T-helper 1 cell treated with Interleukin-12 subunit alpha and Interleukin-12 subunit beta and Interleukin-4 antibody, amounts not matched to agents 30 μg/mL and 1 μg/mL, for 36 hours (primary cell): ENCODE data around the gene SH2D1B.
"Not testable (repeated sequence)": the region's sequence is repeated elsewhere in the genome, so short reads cannot be mapped to it uniquely, and the experiment has no call there.

Experiments
- H3K27ac Mint-ChIP-seq: one replicate; pipeline ENCODE4 v1.8.0; 2021; ENCODE audit warnings: mild to moderate bottlenecking, mixed read lengths
- H3K27me3 Mint-ChIP-seq: one replicate; pipeline ENCODE4 v1.8.0; 2021; ENCODE audit warnings: low read depth, mixed read lengths
- H3K36me3 Mint-ChIP-seq: one replicate; pipeline ENCODE4 v1.8.0; 2021; ENCODE audit warnings: low read depth, mixed read lengths
- H3K4me1 Mint-ChIP-seq: one replicate; pipeline ENCODE4 v1.8.0; 2021; ENCODE audit warnings: low read depth, mixed read lengths
- H3K4me3 Mint-ChIP-seq: one replicate; pipeline ENCODE4 v1.8.0; 2021; ENCODE audit warnings: mild to moderate bottlenecking, moderate library complexity, mixed read lengths
- H3K9me3 Mint-ChIP-seq: one replicate; pipeline ENCODE4 v1.8.0; 2021; ENCODE audit warnings: mixed read lengths

Gene SH2D1B, protein sequence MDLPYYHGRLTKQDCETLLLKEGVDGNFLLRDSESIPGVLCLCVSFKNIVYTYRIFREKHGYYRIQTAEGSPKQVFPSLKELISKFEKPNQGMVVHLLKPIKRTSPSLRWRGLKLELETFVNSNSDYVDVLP

DNA sequence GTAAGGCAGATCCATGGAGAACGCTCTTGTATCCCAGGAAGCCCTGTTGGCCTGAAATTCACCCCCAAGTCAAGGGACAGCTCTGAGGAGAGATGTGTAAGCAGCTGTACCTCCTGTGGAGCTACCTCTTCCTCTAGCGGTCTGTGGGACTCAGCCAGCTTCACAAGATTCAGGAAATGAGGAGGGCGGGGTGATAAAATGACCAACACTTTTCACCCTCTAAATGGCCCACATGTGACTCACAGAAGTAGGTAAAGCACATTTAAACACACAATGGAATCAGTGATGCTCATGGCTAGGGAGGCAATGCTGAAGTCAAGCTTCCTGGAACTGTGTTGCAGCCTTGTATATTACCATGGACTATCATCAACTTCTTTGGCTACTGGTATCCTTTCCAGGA lies at the start of gene SH2D1B:
Gene SH2D1B (minus strand): TSS at position 135 of the 400 bp plus-strand sequence. CDS start 120 bp downstream, at position 15.
- H3K4me3 Mint-ChIP-seq = no peak within 1 kb of the TSS
- H3K9me3 Mint-ChIP-seq = no peaks in the 10 kb centered on the region
- H3K36me3 Mint-ChIP-seq = no peaks in the 10 kb centered on the region
- no peaks in the 10 kb centered on the region for H3K4me1 Mint-ChIP-seq
- no peak within 1 kb of the TSS for H3K27ac Mint-ChIP-seq
- peaks cover 10% of the 10 kb centered on the region for H3K27me3 Mint-ChIP-seq

- no peak overlapping the region for H3K4me3 Mint-ChIP-seq
- no peaks in the 10 kb centered on the region for H3K4me1 Mint-ChIP-seq
- H3K27ac Mint-ChIP-seq = no peak overlapping the region
- no peaks in the 10 kb centered on the region for H3K9me3 Mint-ChIP-seq
- no peaks in the 10 kb centered on the region for H3K27me3 Mint-ChIP-seq
- H3K36me3 Mint-ChIP-seq = no peaks in the 10 kb centered on the region
These were observed 46.3 kb upstream of the SH2D1B start for GRCh38 chr1:162458236-162458635.

GRCh38 chr1:162456323-162456722 lies 44.4 kb upstream of the SH2D1B start:
- no peak overlapping the region for H3K27ac Mint-ChIP-seq
- H3K9me3 Mint-ChIP-seq = no peaks in the 10 kb centered on the region
- no peaks in the 10 kb centered on the region for H3K36me3 Mint-ChIP-seq
- no peaks in the 10 kb centered on the region for H3K4me1 Mint-ChIP-seq
- H3K27me3 Mint-ChIP-seq = no peaks in the 10 kb centered on the region
- H3K4me3 Mint-ChIP-seq = no peak overlapping the region

DNA sequence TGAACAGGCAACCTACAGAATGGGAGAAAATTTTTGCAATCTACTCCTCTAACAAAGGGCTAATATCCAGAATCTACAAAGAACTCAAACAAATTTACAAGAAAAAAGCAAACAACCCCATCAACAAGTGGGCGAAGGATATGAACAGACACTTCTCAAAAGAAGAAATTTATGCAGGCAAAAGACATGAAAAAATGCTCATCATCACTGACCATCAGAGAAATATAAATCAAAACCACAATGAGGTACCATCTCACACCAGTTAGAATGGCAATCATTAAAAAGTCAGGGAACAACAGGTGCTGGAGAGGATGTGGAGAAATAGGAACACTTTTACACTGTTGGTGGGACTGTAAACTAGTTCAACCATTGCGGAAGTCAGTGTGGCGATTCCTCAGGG lies 42.4 kb upstream of the SH2D1B start:
- H3K27ac Mint-ChIP-seq, H3K4me1 Mint-ChIP-seq, H3K9me3 Mint-ChIP-seq, H3K4me3 Mint-ChIP-seq, H3K36me3 Mint-ChIP-seq, H3K27me3 Mint-ChIP-seq: not testable (repeated sequence)

GRCh38 chr1:162446946-162447345 lies 35.0 kb upstream of the SH2D1B start:
- H3K9me3 Mint-ChIP-seq = no peaks in the 10 kb centered on the region

DNA sequence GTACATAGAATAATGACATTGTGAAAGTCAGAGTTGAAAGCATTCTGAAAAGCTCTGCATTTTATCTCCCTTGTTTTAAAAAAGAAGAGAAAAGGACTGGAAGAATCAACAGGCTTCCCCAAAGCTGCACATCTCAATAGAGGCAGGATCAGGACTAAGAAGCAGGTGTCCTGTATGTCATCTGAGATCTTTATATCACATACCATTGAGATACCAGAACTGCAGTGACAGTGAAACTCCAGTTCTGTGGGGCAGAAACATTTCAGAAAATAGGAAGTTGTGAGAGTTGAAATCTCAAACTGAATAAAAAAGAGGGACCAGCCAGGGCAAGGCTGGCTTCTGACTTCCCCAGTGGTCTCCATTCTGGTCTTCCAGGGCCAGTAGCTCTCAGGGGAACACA lies 33.0 kb upstream of the SH2D1B start:
- Mint-ChIP-seq H3K4me1 (no peaks in the 10 kb centered on the region), H3K36me3 (no peaks in the 10 kb centered on the region), H3K9me3 (no peaks in the 10 kb centered on the region), H3K27ac (no peak overlapping the region), H3K4me3 (no peak overlapping the region), H3K27me3 (peaks cover 11% of the 10 kb centered on the region)

More at GRCh38 chr1:162446946-162447345, 35.0 kb upstream of the SH2D1B start:
- H3K36me3 Mint-ChIP-seq = no peaks in the 10 kb centered on the region
- no peak overlapping the region for H3K27ac Mint-ChIP-seq
- peaks cover 3% of the 10 kb centered on the region for H3K27me3 Mint-ChIP-seq
- no peak overlapping the region for H3K4me3 Mint-ChIP-seq
- no peaks in the 10 kb centered on the region for H3K4me1 Mint-ChIP-seq

DNA sequence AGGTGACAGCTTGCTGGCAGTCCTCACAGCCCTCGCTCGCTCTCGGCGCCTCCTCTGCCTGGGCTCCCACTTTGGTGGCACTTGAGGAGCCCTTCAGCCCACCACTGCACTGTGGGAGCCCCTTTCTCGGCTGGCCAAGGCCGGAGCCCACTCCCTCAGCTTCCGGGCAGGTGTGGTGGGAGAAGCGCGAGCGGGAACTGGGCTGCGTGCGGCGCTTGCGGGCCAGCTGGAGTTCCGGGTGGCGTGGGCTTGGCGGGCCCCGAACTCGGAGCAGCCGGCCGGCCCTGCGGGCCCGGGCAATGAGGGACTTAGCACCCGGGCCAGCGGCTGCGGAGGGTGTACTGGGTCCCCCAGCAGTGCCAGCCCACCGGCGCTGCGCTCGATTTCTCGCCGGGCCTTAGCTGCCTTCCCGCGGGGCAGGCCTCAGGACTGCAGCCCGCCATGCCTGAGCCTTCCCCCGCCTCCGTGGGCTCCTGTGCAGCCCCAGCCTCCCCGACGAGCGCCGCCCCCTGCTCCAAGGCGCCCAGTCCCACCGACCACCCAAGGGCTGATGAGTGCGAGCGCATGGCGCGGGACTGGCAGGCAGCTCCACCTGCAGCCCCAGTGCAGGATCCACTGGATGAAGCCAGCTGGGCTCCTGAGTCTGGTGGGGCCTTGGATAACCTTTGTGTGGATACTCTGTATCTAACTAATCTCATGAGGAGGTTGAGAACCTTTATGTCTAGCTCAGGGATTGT lies 21.2 kb upstream of the SH2D1B start:
- H3K27me3 Mint-ChIP-seq, H3K4me1 Mint-ChIP-seq, H3K27ac Mint-ChIP-seq, H3K4me3 Mint-ChIP-seq, H3K9me3 Mint-ChIP-seq, H3K36me3 Mint-ChIP-seq: not testable (repeated sequence)

DNA sequence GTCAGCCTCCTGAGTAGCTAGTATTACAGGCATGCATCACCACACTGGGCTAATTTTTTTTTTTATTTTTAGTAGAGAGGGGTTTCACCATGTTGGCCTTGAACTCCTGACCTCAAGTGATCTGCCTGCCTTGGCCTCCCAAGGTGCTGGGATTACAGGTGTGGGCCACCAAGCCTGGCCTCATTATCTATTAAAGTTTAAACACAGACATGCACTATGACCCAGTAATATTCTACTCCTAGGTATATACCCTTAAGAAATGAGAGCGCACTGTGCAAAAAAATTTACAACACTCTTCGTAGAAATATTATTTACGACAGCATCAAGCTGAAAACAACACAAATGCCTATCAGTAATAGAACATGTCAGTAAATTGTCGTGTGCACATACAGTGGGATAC lies 18.6 kb upstream of the SH2D1B start:
- no peaks in the 10 kb centered on the region for H3K9me3 Mint-ChIP-seq
- H3K4me1 Mint-ChIP-seq = no peaks in the 10 kb centered on the region
- H3K4me3 Mint-ChIP-seq = no peak overlapping the region
- H3K36me3 Mint-ChIP-seq = no peaks in the 10 kb centered on the region
- no peak overlapping the region for H3K27ac Mint-ChIP-seq
- no peaks in the 10 kb centered on the region for H3K27me3 Mint-ChIP-seq

DNA sequence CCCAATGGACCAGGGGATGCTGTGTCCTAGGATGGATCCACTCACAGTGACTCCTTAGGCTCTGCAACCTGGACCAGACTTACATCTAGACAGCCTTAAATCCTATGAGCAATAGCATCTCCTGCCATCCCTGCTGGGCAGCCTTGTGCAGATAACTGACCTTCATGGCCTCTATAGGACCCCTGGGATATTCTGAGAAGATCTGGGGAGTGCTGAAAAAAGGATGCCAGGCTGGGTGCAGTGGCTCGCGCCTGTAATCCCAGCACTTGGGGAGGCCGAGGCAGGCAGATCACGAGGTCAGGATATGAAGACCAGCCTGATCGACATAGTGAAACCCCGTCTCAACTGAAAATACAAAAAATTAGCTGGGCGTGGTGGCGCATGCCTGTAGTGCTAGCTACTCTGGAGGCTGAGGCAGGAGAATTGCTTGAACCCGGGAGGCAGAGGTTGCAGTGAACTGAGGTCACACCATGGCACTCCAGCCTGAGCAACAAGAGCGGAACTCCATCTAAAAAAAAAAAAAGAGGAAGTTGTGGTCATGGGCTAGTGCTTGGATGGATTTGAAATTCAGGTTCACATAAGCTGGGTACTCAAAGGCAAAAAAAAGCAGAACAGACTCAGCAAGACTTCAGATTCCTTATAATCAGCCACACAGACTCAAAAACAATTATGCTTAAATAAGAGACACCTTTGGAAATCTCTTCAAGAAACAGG lies 10.9 kb upstream of the SH2D1B start:
- H3K27me3 Mint-ChIP-seq = peaks cover under 1% of the 10 kb centered on the region
- no peaks in the 10 kb centered on the region for H3K36me3 Mint-ChIP-seq
- H3K27ac Mint-ChIP-seq = no peak overlapping the region
- H3K9me3 Mint-ChIP-seq = no peaks in the 10 kb centered on the region
- H3K4me1 Mint-ChIP-seq = no peaks in the 10 kb centered on the region
- no peak overlapping the region for H3K4me3 Mint-ChIP-seq

- no peak overlapping the region for H3K4me3 Mint-ChIP-seq
- H3K4me1 Mint-ChIP-seq = no peaks in the 10 kb centered on the region
- no peaks in the 10 kb centered on the region for H3K9me3 Mint-ChIP-seq
- no peak overlapping the region for H3K27ac Mint-ChIP-seq
- no peaks in the 10 kb centered on the region for H3K36me3 Mint-ChIP-seq
- peaks cover 6% of the 10 kb centered on the region for H3K27me3 Mint-ChIP-seq
These were observed 9.6 kb upstream of the SH2D1B start for GRCh38 chr1:162421258-162422164.

DNA sequence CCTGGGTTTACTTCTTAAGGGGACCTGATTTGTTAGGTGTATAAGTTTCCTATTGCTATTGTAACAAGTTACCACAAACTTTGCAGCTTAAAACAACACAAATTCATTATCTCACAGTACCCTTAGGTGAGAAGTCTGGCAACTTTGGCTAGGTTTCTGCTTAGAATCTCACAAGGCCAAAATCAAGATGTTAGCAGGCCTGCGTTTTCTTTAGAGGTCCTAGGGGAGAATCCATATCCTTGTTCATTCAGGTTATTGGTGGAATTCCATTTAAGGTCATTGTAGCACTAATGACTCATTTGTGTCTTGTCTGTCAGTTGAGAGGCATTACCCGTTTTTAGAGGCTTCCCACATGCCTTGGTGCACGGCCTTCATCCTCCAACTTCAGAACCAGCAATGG lies 8.2 kb upstream of the SH2D1B start:
- no peaks in the 10 kb centered on the region for H3K36me3 Mint-ChIP-seq
- no peaks in the 10 kb centered on the region for H3K9me3 Mint-ChIP-seq
- no peaks in the 10 kb centered on the region for H3K4me1 Mint-ChIP-seq
- H3K27me3 Mint-ChIP-seq = peaks cover 17% of the 10 kb centered on the region
- H3K27ac Mint-ChIP-seq = no peak overlapping the region
- no peak overlapping the region for H3K4me3 Mint-ChIP-seq

DNA sequence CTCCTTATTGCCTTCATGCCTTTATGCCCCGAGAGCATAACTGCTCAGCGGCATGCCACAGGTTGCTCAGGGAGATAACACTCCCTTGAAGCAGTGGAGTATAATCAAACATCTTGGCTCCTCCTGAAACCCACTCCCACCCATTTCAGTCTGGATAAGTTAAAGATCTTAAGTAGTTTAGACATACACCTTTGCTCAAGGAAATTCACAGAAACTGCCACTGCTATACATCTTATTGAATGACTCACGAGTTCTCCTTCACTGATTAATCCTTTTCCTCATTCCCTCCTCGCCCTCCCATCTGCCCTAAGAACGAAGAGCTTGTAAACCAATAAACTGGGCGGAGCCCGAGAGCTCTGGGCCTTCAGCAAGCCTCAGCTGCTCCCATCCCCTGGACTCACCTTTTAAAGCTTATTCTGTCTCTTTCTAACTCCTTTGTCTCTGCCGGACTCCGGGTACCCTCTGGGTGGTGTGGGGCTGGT lies 7.6 kb upstream of the SH2D1B start:
- H3K4me3 Mint-ChIP-seq, H3K9me3 Mint-ChIP-seq, H3K27ac Mint-ChIP-seq, H3K4me1 Mint-ChIP-seq, H3K36me3 Mint-ChIP-seq: not testable (repeated sequence)
- peaks cover 17% of the 10 kb centered on the region for H3K27me3 Mint-ChIP-seq

- H3K9me3 Mint-ChIP-seq, H3K36me3 Mint-ChIP-seq, H3K4me1 Mint-ChIP-seq, H3K27ac Mint-ChIP-seq, H3K4me3 Mint-ChIP-seq: not testable (repeated sequence)
- peaks cover 17% of the 10 kb centered on the region for H3K27me3 Mint-ChIP-seq
These were observed 6.6 kb upstream of the SH2D1B start for GRCh38 chr1:162418584-162418983.

DNA sequence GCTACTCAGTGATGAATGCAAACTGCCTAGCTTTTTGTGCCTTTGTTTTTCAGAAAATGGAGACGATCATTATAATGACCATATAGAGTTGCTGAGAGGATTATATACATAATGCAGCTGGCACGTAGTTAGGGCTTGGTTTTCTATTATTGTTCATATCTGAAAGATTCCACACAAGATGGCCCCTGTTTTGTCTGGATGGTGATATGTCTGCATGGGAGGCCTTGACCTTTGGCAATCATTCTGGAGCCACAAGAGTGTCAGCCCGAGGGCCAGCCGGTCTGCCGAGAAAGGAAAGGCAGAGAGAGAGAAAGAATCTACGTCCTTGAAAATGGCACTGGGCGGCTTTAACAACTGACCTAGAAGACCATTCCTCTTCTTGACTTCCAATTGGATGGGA lies 5.7 kb upstream of the SH2D1B start:
- Mint-ChIP-seq H3K4me3 (no peak overlapping the region), H3K9me3 (no peaks in the 10 kb centered on the region), H3K36me3 (no peaks in the 10 kb centered on the region), H3K4me1 (no peaks in the 10 kb centered on the region), H3K27ac (no peak overlapping the region), H3K27me3 (peaks cover 17% of the 10 kb centered on the region)
